GM18519 (cell line): Measurements from ENCODE around the gene CALN1.
"Not testable (repeated sequence)": the region's sequence is repeated elsewhere in the genome, so short reads cannot be mapped to it uniquely, and the experiment has no call there.

ENCODE experiments used
- ATAC-seq: cut with Tn5 transposase; IDR thresholded peaks from one replicate; pipeline ENCODE4 v1.9.1; 2021; ENCODE audit warnings: mild to moderate bottlenecking, moderate library complexity; ENCODE audit not compliant: unreplicated experiment, low FRiP score

The CALN1 gene

DNA sequence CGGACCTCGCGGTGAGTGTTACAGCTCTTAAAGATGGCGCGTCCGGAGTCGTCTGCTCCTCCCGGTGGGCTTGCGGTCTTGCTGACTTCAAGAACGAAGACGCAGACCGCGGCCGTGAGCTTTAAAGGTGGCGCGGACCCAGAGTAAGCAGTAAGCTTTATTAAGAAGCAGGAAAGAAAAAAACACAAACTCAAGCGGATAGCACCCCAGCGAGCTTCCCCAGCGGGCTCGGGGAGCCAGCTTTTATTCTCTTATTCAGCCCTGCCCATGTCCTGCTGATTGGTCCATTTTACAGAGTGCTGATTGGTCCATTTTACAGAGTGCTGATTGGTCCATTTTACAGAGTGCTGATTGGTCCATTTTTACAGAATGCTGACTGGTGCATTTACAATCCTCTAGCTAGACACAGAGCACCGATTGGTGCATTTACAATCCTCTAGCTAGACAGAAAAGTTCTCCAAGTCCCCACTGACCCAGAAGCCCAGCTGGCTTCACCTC, at the start of gene CALN1:
Gene CALN1 (minus strand): TSS at position 218 of the 498 bp plus-strand sequence.
- not testable (repeated sequence) for ATAC-seq

DNA sequence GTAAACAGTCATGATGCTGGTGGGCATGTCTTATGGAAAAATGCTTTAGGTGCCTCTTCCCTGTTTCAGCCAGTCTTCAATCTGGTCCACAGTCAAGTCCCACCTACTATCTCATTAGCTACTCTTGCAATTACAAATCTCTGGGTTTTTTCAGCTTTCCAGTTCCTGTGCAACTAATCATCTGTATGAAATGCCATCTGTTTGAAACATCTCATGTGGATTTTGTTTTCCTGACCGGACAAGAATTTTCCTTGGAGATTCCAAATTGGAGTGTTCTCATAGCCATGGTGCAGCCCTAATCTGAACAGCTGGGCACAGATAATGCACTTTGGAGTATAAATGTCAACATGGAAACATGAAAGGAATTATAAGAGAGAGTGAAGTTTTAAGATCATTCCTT, 41.3 kb upstream of the CALN1 start:
- ATAC-seq: no peak

DNA sequence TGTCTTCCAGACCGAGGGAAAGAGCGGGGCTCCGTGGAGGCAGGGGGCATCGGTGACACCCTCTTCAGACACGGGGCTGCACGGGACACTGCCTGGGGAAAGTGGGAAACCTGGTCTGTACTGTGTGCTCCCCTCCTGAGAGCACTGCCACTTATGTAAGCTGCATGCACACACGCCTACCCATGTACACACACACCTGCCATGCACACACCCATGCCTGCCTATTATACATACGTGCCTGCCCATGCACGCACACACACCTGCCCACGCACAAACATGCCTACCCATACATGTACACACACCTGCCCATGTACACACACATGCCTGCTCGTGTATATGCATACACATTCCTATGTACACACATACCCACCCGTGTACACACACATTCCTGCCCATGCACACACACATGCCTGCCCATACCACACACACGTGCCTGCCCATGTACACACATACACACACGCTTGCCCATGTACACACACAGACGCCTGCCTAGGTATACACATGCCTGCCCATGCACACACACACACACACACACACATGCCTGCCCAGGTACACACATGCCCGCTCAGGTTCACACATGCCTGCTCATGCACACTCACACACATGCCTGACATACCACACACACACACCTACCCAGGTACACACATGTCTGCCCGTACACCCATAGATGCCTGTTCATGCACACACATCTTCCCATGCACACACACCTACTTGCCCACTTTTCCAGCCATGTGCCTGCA, 35.5 kb upstream of the CALN1 start:
- no peak for ATAC-seq

DNA sequence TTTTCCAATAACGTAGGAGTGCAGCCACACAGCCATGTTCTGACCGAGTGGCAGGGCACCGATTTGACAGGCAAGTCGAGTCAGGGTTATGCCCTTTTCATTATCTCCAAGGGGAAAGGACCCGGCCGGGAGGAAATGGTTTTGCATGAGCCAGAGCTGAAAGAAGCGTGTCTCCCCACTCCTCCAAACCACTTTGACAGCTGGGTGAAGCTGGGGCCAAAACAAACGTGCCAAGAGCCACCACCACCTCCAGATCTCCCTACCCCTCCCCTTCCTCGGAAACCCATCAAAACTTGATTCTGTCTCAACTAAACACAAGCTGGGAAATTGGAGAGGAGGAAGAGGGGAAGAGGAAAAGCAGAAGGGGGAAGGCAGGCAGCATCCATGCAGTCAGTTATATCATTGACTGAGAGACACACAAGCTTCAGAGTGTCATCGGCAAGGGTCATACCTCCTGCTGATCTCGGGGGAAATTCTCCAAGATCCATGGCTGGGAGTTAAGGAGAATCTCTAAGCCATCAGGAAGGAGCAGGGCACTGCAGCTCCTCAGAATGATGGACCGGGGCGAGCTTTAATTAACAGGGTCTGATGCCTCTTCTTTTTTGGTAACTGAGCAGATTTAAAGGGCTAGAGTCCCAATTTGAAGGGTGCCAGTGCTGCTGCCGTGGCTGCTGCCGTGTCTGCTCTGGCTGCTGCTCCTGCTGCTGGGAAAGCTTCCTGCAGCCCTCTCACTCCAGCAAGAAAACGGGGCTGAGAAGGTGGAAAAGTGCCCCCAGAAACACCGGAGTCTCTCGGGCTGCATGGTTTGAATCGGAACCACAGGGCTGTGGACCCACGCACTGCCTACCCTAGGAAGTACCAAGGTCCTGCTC, 34.7 kb upstream of the CALN1 start:
- ATAC-seq: no peak

DNA sequence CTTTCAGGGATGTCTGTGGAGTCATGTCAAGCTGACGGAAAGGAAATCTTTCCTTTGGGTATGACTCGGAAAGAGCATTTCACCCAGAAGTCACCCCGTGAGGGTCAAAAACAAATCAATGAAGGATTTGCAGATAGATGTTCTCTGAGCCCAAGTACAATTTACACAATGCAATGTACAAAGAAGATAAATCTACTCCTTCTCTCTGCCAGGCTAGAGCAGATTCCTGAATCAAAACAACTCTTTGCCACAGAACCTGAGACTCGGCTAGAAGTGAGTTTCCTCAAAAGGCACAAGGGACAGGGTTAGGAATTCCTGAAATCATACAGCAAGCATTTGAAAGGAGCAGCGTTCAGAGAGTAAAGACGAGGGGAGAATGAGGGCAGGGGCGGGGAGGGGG, 34.0 kb upstream of the CALN1 start:
- ATAC-seq: no peak

DNA sequence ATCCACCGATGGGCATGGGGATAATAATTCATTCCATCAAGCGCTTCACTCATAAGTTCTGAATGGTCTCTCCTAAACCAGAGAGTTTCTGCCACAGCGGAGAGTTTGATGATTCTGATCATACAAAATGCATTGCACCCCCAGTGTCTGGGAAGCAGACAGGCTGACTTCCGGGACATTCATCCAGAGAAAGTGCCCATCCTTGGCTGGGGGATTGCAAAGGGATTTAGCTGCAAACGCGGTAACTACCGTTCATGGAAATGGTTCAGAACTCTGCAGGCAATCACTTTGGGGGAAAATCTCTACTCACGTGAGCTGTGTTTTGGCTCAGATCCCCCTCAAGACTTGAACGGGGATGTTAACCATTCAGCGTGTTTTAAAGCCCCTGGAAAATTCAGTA, 33.4 kb upstream of the CALN1 start:
- no peak for ATAC-seq

DNA sequence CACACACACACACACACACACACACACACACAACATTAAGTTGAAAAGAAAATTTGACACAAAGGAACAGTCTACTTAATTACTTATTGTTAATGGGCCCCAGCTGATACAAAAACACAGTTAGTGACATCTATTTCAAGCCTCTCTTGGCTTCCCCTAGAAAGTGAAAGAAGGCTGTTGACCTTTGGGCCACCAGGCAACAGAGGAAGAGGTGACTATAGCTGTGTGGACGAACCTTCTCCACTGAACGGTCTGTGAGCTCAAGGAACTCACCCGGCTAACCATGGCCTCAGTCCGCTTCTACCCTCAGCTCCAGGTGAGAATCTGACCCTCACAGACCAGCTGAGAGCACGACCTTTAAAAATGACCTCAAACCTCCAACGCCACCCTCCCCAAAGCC, 32.9 kb upstream of the CALN1 start:
- no peak for ATAC-seq

DNA sequence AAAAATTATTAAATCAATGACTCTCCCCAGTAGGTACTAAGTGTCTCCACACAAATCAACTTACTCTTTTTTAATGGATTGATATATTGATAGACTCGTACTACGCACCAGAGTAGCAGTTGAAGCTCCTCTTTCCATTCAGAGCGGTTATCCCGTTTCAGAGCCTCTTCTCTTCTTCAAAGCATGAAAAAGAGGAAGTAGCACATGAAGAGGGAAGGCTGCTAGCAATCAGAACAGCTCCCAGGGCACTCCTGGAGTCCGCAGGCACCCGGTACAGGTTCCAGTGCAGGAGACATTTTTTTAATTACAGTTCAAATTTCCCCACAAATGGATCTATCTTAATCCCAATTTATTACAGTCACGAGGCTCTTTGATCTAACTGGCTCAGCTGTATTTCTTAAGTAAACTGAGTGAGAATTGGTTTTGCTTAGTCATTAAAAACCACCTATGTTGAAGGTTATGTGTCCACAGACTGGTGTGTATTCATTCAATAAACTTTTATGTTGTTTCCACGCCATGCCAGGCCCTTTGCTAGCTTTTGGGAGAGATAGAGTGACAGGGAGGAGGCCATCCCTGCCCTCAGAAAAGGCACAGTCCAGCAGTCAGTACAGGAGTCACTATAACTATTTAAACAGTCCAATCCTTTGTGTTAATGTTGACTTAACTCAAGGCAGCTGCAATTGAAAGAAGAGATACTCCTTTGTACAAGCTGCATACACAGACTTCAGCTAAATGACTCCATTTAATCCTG, 32.1 kb upstream of the CALN1 start:
- ATAC-seq: no peak

DNA sequence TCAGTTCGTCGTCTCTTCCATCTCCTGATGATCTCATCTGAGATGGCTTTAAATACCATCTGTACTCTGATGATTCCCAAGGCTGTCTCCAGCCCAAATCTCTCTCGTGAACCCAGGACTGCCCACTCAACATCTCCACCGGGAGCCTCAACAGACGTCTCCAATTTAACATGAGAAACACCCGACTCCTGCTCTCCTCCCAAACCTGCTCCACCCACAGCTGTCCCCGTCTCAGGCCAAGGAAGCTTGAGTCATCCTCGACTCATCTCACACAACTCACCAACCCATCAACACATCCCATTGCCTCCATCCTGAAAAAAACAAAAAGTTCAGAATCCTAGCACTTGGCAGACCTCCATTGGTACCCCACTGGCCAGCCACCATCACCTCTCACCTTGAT, 29.7 kb upstream of the CALN1 start:
- no peak for ATAC-seq

DNA sequence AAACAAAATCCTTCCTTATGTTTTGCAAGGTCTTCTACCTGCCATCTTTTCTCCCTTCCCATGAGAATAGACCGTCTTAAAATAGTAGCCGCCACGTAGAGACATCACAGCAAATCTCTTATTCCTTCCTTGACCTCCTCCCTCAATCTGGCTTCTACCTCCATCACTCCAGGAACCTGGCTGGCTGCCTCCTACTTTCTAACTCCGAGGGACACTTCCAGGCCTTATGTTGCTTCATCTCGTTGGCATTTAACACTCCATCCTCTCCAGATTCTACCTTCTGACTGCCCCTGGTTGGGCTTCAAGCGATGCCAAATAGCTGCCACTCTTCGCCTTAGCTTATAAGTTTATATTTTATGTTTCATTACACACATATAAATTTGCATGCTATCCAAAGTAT, 26.4 kb upstream of the CALN1 start:
- no peak for ATAC-seq

DNA sequence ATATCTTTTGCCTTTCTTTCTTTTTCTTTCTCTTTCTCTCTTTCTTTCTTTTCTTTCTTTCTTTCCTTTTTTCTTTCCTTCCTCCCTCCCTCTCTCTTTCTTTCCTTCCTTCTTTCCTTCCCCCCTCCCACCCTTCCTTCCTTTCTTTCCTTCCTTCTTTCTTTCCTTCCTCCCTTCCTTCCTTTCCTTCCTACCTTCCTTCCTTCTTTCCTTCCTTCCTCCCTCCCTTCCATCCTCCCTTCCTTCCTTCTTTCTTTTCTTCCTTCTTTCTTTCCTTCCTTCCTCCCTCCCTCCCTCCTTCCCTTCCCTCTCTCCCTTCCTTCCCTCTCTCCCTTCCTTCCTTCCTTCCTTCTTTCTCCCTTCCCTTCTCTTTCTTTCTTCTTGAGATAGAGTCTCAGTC, 25.5 kb upstream of the CALN1 start:
- no peak for ATAC-seq

DNA sequence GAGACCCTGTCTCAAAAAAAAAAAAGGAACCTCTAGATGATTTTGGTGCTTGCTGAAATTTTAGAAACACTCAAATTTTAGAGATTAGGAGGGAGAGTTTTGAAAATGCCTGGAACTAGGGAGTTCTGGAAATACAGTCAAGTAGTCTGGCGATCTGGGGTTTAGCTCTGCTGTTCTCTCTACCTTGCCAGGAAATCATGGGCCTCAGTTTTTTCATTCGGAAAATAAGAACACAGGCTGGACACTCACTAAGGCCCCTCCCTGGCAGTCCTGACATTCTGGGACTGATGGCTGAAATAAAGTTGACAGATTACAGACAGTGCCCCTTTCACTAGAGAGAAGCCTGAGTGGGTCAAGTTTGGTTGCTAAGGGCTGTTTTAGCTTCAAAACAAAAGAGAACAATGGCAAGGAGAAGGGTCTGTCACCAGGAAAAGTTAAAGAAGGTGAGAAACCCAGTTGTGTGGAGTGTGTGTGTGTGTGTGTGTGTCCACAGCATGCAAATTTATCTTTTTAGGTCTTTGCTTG, 25.0 kb upstream of the CALN1 start:
- ATAC-seq: no peak

DNA sequence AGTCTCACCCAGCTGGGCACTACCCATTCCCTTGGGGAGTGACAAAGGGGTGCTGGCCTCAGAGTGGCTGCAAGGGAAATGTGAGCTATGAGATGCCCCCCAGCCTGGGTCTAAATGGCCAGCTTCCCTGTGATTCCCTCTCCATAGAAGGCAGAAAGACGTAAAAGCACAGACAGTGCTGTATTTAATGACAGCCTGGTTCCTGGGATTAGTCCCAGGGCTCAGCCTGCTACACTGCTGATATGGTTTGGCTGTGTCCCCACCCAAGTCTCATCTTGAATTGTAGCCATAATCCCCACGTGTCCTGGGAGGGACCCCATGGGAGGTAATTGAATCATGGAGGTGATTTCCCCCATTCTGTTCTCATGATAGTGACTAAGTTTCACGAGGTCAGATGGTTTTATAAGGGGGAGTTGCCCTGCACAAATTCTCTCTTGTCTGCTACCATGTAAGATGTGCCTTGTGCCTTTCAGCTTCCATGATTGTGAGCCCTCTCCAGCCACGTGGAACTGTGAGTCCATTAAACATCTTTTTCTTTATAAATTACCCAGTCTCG, 23.9 kb upstream of the CALN1 start:
- ATAC-seq: no peak

DNA sequence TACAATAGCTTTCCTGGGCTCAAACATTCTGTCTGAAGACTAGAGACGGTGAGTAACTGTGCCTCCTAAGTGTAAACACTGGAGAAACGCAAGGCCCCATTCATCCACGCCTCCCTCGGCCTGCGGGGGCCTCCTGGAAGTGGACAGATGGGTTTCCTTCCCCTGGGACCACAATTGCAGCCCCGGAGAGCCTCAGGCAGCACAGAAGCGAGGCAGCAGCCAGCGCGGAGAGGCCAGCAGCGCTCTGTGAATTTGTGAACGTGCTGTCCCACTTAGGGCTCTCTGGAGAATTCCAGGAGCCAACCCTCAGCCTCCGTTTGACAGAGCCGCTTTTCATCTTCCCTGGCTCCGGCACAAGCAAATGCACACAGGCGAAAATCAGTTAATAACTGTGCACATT, 23.2 kb upstream of the CALN1 start:
- no peak for ATAC-seq

DNA sequence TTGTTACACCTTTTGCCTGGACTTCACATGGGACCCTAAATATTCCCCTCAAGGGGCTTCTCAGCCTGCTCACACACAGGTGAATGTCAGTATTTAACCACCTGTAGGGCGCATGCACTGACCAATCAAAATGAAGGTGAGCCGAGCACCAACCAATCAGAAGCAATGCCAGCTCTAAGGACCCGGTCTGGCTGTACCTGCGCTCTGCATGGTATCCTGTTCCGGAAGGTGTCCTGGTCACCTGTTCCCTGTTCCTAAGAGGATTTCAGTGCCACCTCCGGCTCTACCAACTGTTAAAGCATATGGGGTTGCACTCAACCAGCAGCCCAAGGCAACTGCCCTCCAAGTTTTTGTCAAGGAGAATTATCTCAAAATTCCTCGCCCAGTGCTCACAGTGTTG, 18.4 kb upstream of the CALN1 start:
- no peak for ATAC-seq

DNA sequence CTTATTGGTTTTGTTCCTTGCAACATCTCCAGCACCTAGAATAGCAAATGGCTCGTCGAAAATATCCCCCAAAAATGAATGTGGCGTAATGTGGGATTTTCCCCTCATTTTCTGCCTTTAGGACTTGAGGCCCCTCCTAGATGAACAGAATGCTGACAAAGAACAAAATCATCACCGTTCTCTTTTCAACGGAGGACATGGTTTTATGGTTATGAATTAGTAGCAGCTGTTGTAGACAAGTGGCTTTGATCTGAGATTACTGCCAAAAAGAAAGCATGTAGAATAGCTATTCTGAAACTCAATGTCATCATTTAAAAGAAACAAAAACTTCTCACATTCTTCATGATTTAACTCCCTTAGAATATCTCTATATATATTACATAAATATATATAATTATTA, 17.2 kb upstream of the CALN1 start:
- no peak for ATAC-seq

DNA sequence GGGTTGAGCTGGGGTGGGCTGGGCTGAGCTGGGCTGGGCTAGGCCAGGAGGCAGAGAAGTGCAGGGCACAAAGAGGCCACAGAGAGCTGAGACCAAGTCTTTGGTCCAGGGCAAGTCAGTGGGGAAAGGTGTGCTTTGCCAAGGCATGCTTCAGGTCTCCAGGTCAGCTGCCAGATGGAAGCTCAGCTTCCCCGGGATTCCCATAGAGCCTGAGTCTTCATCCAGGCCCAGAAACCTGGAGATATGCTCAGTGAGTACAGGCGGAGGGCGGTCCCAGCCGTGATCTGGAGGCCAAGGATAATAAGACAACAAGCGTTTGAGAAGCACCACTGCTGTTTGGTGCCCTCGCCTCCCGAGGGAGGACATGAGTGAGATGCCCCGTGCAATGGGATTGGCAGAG, 4.7 kb upstream of the CALN1 start:
- ATAC-seq: no peak

DNA sequence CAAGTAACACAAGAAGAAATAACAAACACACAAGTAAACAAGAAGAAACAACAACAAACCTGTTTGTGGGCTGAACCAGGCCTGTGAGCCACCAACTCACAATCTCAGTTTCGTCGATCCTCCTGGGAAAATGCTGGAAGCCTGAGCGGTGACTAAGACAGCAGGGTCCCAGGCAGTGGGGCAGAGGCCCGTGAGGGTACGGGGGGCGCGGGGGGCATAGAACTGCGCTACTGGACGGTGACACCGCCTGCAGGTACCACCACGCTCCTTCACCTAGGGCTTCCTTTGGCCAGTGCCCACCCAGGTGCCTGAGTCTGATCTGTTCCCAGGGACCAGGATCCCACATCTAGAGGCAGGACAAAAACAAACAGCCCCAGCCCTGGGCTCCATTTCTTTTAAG, 3.4 kb upstream of the CALN1 start:
- ATAC-seq: no peak

DNA sequence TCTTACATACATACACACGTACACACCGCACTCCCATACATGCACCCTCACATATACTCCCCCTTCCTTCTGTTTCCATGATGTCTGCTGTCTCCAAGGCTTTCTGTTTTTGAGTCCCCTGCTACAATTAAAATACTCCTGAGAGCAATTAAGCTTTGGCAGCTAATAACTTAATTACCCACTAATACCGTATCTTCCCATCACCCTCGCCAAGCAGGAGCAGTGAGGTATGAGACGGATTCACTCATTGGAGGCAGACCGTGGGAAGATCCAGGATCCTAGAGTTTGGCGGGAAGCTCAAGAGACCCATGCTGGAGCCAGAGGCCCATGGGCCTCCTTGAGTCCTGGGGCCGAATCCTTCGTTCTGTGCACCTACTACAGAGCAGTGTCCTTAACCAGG, 1.7 kb upstream of the CALN1 start:
- no peak for ATAC-seq

DNA sequence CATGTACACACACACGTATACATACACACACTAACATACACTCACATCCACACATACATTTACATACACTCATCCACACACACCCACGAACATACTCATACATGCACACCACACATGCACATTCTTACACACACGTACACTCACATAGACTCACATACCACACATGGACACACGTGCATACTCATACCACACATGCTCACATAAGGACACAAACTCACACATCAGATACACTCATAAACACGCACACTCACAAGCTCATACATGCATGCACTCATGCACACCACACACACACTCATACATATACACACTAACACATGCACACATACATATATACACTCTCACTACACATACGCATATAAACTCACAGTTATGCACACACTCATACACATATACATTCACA, 1.2 kb upstream of the CALN1 start:
- no peak for ATAC-seq

DNA sequence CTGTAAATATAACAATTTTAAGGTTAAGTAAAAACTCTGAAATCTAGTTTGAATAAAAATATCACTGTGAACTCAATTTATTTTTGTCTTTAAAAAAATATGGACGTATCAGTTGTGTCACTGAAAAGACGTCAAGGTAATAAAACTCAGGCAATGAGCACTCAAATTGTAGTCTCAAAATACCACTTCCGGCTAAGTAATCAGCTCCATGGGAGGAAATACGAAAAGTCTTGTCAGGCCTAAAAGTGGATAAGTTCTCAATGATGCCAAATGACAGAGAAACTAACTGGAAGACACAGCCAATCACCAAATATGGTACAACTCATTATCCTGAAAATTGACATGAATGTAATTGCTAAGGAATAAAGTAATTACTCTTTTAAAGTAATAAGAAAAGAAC, 719 bp downstream of the CALN1 start:
- ATAC-seq: no peak
